HL-60 (cell line): ENCODE results near the gene SAP25.
A peak's percentile ranks its signal among the peaks of the same experiment; 100 is the strongest.

ENCODE experiments used
- DNase-seq, 2 experiments: peaks; one replicate each; pipeline ENCODE4 v3.0.0-alpha.2; 2010 to 2020; ENCODE audit warnings: low read depth in 1 of 2, low spot score in 1 of 2
- H3K27ac ChIP-seq: fragments of 250-450 bp; sonication (Bioruptor Pico); replicated peaks from 2 replicates; pipeline ENCODE4 v1.5.1; 2020; ENCODE audit warnings: mild to moderate bottlenecking, moderate library complexity
- H3K27me3 ChIP-seq: fragments of 250-450 bp; sonication (Bioruptor Pico); 2 replicates; pipeline ENCODE4 v1.5.1; 2021; ENCODE audit warnings: mild to moderate bottlenecking, moderate library complexity; ENCODE audit not compliant: insufficient read depth, poor library complexity, severe bottlenecking
- H3K4me3 ChIP-seq: replicated peaks from 2 replicates; pipeline ENCODE4 v1.5.1; 2011; ENCODE audit warnings: mild to moderate bottlenecking, control low read depth, low read length; ENCODE audit not compliant: insufficient read depth
- GABPA ChIP-seq: IDR thresholded peaks from 2 replicates; pipeline ENCODE4 v1.6.1; 2012; ENCODE audit warnings: low read depth
- POLR2AphosphoS5 ChIP-seq: IDR thresholded peaks from 2 replicates; pipeline ENCODE4 v1.6.1; 2012; ENCODE audit warnings: low read depth
- SPI1 ChIP-seq: IDR thresholded peaks from 2 replicates; pipeline ENCODE4 v1.6.1; 2012; ENCODE audit warnings: low read depth, mild to moderate bottlenecking, borderline replicate concordance
- TF ChIP-seq, protein P1 (sequence below): IDR thresholded peaks from one replicate; pipeline ENCODE4 v1.5.1; 2011; ENCODE audit warnings: low read length, control low read depth, inconsistent platforms; ENCODE audit not compliant: insufficient read depth
- TF ChIP-seq, protein P2 (sequence below): IDR thresholded peaks from 2 replicates; pipeline ENCODE4 v1.6.1; 2012; ENCODE audit warnings: low read depth; ENCODE audit not compliant: insufficient replicate concordance

SAP25 gene

DNA sequence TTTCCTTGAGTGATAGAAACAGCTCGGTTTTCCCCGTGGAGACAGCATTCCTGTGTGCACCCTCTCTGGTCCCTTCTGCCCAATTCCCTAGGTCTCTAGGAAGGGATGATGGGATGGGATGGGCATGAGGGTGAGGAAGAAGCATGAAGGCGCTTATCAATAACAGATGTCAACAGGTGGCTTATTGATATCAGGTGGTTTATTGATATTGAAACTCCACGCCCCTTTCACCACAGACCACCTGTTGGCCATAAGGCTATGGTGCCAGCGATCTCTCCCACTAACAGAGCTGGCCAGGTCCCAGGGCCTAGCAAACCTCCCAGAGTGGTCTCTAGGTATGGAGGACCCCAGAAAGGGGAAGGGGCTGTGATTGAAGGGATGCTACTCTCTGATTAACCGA, 46.5 kb upstream of the SAP25 start:
- no peak overlapping the region for H3K27ac ChIP-seq
- TF ChIP-seq, protein P1, sequence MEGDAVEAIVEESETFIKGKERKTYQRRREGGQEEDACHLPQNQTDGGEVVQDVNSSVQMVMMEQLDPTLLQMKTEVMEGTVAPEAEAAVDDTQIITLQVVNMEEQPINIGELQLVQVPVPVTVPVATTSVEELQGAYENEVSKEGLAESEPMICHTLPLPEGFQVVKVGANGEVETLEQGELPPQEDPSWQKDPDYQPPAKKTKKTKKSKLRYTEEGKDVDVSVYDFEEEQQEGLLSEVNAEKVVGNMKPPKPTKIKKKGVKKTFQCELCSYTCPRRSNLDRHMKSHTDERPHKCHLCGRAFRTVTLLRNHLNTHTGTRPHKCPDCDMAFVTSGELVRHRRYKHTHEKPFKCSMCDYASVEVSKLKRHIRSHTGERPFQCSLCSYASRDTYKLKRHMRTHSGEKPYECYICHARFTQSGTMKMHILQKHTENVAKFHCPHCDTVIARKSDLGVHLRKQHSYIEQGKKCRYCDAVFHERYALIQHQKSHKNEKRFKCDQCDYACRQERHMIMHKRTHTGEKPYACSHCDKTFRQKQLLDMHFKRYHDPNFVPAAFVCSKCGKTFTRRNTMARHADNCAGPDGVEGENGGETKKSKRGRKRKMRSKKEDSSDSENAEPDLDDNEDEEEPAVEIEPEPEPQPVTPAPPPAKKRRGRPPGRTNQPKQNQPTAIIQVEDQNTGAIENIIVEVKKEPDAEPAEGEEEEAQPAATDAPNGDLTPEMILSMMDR = no peak
- no peak for TF ChIP-seq POLR2AphosphoS5
- no peak for TF ChIP-seq SPI1
- TF ChIP-seq GABPA = no peak
- TF ChIP-seq, protein P2, sequence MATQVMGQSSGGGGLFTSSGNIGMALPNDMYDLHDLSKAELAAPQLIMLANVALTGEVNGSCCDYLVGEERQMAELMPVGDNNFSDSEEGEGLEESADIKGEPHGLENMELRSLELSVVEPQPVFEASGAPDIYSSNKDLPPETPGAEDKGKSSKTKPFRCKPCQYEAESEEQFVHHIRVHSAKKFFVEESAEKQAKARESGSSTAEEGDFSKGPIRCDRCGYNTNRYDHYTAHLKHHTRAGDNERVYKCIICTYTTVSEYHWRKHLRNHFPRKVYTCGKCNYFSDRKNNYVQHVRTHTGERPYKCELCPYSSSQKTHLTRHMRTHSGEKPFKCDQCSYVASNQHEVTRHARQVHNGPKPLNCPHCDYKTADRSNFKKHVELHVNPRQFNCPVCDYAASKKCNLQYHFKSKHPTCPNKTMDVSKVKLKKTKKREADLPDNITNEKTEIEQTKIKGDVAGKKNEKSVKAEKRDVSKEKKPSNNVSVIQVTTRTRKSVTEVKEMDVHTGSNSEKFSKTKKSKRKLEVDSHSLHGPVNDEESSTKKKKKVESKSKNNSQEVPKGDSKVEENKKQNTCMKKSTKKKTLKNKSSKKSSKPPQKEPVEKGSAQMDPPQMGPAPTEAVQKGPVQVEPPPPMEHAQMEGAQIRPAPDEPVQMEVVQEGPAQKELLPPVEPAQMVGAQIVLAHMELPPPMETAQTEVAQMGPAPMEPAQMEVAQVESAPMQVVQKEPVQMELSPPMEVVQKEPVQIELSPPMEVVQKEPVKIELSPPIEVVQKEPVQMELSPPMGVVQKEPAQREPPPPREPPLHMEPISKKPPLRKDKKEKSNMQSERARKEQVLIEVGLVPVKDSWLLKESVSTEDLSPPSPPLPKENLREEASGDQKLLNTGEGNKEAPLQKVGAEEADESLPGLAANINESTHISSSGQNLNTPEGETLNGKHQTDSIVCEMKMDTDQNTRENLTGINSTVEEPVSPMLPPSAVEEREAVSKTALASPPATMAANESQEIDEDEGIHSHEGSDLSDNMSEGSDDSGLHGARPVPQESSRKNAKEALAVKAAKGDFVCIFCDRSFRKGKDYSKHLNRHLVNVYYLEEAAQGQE = no peak
- H3K27me3 ChIP-seq = no peaks in the 10 kb centered on the region
- no peak for DNase-seq
- H3K4me3 ChIP-seq = no peak overlapping the region

DNA sequence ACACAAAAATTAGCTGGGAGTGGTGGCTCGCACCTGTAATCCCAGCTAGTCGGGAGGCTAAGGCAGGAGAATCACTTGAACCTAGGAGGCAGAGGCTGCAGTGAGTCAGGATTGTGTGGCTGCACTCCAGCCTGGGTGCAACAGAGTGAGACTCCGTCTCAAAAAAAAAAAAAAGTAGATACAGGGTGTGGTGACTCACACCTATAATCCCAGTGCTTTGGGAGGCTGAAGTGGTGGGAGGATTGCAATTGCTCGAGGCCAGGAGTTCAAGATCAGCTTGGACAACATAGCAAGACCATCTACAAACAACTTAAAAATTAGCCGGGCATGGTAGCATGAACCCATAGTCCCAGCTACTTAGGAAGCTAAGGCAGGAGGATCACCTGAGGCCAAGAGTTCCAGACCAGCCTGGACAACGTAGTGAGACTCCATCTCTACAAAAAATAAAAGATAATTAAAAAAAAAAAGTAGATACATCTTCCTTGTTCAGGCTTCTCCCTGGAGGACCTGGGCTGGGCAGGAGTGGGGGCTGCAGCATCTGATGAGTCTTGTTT, 40.7 kb upstream of the SAP25 start:
- no peak for DNase-seq
- no peaks in the 10 kb centered on the region for H3K27me3 ChIP-seq
- H3K27ac ChIP-seq = 0 out of 2 replicates have a peak overlapping the region, but pooled peaks have one; percentile 29
- H3K4me3 ChIP-seq = no peak overlapping the region
- TF ChIP-seq, protein P1 = no peak
- TF ChIP-seq SPI1 = no peak
- TF ChIP-seq, protein P2 = no peak
- TF ChIP-seq GABPA = no peak
- TF ChIP-seq POLR2AphosphoS5 = no peak

DNA sequence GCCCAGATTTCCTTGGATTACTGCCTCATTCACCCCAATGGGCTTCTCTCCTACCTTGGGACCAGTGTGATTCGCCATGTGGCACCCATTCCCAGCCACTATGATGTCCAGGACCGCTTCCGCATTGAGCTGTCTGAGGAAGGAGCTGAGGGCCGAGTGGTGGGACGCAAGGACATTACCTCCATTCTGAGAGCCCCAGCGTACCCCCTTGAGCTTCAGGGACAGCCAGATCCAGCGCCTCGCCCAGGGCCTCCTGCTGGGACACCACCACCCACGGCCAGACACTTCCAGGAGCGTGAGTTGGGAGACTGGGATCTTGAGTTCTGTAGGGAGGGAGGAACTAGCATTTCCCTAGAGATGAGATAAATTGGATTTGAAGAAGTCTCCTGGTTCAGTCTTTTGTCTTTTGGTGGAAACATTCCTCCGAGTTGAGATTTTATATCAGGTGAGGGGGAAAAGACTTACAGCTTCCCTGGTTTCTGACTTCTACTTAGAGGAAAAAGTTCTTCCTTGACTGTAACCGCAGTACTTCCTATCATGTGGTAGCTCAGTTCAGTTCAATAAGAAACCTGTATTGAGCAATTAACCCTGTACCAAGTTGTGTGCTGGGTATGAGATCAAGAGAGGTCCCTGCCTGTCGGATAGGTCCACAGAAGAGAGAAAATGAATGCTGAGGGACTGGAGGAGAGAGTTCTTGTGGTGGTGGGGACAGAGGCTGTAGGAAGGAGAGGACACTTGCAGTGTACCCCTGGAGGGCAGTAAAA, 39.9 kb upstream of the SAP25 start:
- peak; percentile 63 to 75 for DNase-seq
- Histone ChIP-seq H3K4me3 (peak overlapping the region; percentile 83), H3K27ac (0 out of 2 replicates have a peak overlapping the region, but pooled peaks have one; percentile 29), H3K27me3 (no peaks in the 10 kb centered on the region)
- TF ChIP-seq SPI1 (0 out of 2 replicates have a peak, but pooled peaks have one; percentile 15), POLR2AphosphoS5 (no peak), GABPA (no peak)
- TF ChIP-seq, protein P1 = no peak
